Epithelial cell of proximal tubule (primary cell): ENCODE data around the gene ACTR1B. TPM values are rescaled to one million over a fixed set of nuclear protein-coding genes. Genes with fewer than 3 reads are reported as not detected.

ENCODE experiments used
- DNase-seq: peaks from one replicate; pipeline ENCODE4 v3.0.0-alpha.2; 2011; ENCODE audit warnings: low read depth
- H3K4me3 ChIP-seq: 2 replicates; pipeline ENCODE4 v1.5.1; 2011; ENCODE audit warnings: low read depth, mild to moderate bottlenecking, low read length
- total RNA-seq: library from RNA; depleted of rRNA; stranded (reverse); fragments of >200 nt; gene quantifications from 2 replicates; pipeline ENCODE4 v1.2.3, GENCODE V29; 2015
- TF ChIP-seq, protein P1 (sequence below): conservative IDR thresholded peaks from 2 replicates; pipeline ENCODE4 v1.5.1; 2012; ENCODE audit warnings: low read depth, mild to moderate bottlenecking, low read length

The ACTR1B gene
- total RNA-seq, 1 donor from 2014 or later = 35.8 TPM

DNA sequence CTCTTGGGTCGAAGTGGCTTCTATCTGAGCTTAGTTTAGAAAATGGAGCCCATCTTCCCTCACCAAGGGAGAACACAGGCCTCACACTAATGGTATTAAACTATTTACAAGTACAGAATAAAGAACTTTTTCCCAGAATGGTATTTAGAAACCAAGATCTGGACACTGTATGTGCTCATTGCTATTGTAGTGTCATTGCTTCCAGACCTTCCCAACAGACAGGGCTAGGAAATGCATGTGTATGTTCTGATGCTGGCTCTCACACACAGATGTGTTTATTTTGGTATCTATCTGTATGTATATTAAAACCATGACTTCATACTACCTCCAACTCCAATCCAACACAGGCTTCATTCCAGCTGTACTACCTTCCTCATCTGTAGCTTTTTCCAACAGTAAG lies 10.0 kb downstream of the ACTR1B start:
- TF ChIP-seq, protein P1, sequence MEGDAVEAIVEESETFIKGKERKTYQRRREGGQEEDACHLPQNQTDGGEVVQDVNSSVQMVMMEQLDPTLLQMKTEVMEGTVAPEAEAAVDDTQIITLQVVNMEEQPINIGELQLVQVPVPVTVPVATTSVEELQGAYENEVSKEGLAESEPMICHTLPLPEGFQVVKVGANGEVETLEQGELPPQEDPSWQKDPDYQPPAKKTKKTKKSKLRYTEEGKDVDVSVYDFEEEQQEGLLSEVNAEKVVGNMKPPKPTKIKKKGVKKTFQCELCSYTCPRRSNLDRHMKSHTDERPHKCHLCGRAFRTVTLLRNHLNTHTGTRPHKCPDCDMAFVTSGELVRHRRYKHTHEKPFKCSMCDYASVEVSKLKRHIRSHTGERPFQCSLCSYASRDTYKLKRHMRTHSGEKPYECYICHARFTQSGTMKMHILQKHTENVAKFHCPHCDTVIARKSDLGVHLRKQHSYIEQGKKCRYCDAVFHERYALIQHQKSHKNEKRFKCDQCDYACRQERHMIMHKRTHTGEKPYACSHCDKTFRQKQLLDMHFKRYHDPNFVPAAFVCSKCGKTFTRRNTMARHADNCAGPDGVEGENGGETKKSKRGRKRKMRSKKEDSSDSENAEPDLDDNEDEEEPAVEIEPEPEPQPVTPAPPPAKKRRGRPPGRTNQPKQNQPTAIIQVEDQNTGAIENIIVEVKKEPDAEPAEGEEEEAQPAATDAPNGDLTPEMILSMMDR = no peak
- no peak overlapping the region for H3K4me3 ChIP-seq
- no peak for DNase-seq

DNA sequence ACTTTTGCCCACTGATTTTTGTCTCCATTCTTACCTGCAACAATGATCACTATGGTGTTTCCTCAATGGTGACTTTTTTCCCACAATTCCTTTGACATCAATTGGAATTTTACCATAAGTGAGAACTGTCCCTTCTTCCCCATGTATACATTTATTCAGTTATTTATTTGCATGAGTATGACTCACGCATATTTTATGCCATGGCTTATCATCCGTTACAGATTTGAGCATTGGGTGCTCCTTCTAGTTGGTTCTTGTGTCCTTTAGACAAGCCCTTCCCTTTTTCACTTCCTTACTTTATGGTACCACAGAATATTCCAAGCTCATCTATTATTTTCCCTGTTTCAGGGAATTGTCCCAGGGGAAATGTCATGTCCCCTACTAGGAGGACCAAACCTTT lies 10.4 kb downstream of the ACTR1B start:
- H3K4me3 ChIP-seq = no peak overlapping the region
- TF ChIP-seq, protein P1 = no peak

DNA sequence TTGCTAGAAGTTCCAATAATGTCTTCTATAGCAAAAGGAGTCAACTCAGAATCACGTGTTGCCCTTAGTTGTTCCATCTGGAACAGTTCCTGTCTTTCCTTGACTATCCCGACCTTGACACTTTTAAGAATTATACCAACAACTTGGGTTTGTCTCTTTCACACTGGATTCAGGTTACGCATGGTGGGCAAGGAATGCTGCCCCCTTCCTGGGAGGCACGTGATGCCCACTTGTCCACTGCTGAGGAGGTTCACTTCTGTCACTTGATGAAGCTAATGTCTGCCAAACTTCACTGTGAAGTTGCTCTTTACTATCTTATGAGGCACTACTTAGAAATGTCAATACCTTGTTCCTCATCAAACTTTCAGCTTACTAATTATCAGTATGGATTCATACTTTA lies 12.7 kb downstream of the ACTR1B start:
- no peak overlapping the region for H3K4me3 ChIP-seq
- TF ChIP-seq, protein P1 = no peak
- no peak for DNase-seq

More for the DNA sequence above, 10.4 kb downstream of the ACTR1B start:
- no peak for DNase-seq

DNA sequence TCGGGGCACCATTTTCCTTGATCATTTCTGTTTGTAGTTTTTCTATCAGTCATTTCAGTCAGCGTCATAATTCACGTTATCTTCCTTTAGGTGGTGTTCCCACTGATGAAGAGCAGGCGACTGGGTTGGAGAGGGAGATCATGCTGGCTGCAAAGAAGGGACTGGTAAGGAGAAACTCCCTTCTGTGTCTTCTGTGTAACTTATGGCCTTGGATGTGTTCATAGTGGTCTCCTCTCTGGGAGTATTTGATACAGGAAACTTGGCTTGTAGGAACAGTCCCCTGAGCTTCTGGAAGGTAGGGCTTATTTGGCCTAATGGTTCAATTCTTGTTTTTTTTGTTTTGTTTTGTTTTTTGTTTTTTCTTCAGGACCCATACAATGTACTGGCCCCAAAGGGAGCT lies 16.9 kb downstream of the ACTR1B start:
- DNase-seq = no peak
- TF ChIP-seq, protein P1 = no peak
- peak overlapping the region; percentile 98 for H3K4me3 ChIP-seq

DNA sequence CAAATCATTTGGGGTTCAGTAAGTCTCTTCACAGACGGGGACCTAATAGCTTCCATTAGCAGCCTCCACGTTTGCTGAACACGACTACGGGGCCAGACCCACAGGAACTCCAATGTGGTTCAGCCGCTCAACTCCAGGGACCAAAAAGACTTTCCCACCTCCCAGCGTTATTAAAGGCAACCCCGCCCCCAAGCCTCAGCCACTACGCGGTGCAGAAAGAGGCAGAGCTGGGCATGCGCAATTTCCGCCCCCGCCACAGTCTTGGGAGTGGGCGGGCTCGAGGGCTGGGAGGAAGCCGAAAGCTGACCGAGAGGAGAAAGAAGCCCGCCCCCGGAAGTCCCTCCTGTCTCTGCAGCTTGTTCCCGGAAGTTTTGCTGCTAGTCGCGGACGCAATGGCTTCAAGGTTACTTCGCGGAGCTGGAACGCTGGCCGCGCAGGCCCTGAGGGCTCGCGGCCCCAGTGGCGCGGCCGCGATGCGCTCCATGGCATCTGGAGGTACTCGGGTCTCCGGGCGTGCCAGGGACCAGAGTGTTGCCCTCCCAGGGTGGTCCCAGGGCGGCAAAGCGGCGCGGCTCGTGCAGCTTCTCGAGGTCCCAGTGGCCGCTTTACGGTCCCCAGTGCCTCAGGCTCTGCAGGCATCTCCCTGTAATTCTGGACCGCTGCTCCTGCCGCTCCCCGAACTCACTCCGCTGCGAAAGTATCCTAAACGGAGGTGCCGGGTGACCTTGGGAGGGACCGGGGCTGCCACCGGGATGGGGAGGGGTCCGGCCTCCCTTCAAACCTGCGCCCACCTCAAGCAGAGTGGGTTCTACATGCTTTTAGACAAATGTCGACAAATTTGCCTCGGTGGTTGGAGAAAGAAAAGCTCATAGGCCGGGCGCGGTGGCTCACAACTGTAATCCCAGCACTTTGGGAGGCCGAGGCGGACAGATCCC lies 17.9 kb downstream of the ACTR1B start, which contains the start of gene COX5B:
Gene COX5B, plus strand, starts transcription at position 368 of the 935 bp plus-strand sequence. Its CDS starts 25 bp downstream, at position 393.
- TF ChIP-seq, protein P1 = no peak
- peak; percentile 55 for DNase-seq
- H3K4me3 ChIP-seq = peak within 1 kb of the TSS; percentile 98

DNA sequence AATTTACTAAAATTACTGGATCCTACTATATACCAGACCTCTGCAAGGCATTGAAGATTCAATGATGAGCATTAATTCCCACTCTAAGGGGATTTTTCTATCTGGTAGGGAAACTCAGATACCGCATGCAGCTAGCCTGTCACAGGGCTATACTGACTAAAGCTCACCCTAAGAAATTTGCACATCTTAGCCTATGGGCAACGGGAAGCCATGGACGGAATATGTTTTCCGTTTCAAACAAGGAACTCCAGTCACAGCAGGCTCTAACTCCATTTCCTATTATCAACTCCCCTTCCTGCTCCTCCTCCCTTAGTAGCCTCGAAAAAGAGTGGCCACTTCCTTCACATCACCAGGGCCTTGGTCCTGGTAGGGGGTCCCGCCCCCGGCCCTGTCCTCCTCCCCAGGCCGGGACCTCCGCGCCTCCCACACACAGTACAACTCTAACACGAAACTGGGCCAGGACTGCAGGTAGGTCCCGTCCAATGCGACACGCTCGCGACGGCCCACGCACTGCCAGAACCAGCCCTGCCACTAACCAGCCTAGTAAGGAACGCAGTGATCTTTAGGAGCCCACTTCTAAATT lies 18.6 kb downstream of the ACTR1B start:
- peak overlapping the region; percentile 98 for H3K4me3 ChIP-seq
- DNase-seq = no peak
- TF ChIP-seq, protein P1 = no peak
